C4-2B (cell line): ENCODE data around the gene TESK1.
"Not testable (repeated sequence)": the region's sequence is repeated elsewhere in the genome, so short reads cannot be mapped to it uniquely, and the experiment has no call there.

Source experiments
- H3K27ac ChIP-seq: fragments of 450-650 bp; 2 replicates; pipeline ENCODE4 v1.5.1; 2017
- CTCF ChIP-seq: fragments of 450-650 bp; conservative IDR thresholded peaks from 2 replicates; pipeline ENCODE4 v1.5.1; 2017; ENCODE audit warnings: mild to moderate bottlenecking
- ZFX ChIP-seq: fragments of 450-650 bp; IDR thresholded peaks from 2 replicates; pipeline ENCODE4 v1.6.1; 2017

The TESK1 gene

GRCh38 chr9:35569206-35569605 is 35.9 kb upstream of the TESK1 start:
- TF ChIP-seq ZFX, result no peak
- TF ChIP-seq CTCF, result no peak
- no peak overlapping the region for H3K27ac ChIP-seq

DNA sequence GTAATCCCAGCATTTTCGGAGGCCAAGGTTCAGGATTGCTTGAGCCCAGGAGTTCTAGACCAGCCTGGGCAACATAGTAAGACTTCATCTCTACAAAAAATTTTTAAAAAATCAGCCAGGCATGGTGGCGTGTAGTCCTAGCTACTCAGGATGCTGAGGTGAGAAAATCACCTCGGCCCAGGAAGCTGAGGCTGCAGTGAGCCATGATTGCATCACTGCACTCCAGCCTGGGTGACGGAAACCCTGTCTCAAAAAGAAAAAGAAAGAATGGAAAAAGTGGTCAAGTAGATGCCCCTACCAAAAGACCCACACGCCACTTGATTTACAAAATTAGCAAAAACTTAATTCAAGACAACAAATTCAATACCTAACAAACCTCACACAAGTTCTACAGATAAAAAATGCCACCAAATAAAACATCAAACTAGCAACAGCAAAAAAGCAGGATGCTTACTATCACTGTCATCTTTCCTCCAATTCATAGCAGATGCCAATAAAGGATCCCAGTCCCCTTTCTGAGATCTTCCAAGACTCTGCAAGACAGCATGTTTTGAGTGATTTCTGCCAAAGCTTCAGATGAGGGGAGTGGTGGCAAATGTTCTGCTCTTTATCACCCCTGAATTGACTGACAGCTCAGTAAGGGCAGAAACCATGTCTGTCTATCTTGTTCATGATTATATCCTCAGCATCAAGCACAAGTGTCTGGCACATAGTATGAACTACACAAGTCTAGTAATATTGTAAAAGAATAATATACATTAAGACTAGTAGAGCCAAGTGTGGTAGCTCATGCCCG is 34.2 kb upstream of the TESK1 start:
- no peak overlapping the region for H3K27ac ChIP-seq
- TF ChIP-seq CTCF (no peak), ZFX (no peak)

DNA sequence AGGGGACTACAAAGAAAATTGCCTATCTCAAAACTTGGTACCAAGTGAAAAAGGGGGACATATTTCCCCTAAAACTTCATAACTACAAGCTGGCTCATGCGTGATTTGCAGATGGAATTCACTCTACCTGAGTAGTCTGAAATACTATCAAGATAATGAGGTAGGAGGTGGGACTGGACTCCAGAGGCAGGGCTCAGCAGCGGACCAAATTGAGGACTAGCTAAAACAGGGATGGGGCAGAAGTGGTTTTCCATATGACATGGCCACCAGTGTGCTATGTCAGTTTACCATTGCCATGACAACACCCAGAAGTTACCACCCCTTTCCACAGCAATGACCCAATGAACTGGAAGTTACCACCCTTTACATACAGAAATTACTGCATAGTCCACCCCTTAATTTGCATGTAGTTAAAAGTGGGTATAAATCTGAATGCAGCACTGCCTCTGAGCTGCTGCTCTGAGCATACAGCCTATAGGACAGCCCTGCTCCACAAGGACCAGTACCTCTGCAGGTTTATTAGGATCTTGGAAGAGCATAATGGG is 30.4 kb upstream of the TESK1 start:
- H3K27ac ChIP-seq, result no peak overlapping the region

DNA sequence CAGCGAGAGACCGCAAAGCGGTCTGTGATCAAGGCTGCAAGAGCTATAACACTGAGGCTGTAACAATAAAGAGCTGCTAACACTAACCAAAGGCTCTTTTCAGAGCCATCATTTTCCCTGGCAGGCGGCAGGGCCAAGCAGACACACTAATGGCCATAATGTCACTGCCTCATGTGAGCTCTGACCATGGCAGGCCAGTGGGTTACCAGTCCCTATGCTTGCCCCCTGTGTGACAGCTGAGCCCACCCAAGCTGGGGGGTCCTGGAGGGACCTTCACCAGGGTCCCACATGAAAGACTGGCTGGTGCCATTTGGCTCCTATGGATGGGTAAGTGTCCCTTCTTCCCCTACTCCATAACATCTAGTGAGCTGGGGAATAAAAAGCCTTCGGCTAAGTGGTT is 29.6 kb upstream of the TESK1 start:
- no peak for TF ChIP-seq ZFX
- TF ChIP-seq CTCF, result no peak
- no peak overlapping the region for H3K27ac ChIP-seq

More for the DNA sequence above, 30.4 kb upstream of the TESK1 start:
- TF ChIP-seq ZFX (no peak), CTCF (no peak)

DNA sequence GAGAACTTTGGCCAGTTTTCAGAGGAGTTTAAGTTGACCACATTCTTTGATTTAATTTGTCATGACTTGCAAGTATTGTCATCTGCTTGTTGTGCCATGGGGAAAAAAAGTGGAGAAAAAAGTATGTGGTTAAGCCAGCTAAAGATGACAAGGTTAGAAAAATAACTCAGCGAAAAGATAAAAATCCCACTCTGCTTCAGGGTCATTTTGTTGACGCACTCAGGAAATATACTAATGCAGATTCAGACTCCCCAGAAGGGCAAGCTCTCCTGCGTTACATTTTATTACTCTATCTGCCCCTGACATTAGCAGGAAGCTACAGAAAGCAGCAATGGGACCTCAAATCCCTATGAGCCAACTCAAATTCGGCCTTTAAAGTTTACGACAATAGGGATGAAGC is 27.6 kb upstream of the TESK1 start:
- H3K27ac ChIP-seq, result no peak overlapping the region
- TF ChIP-seq ZFX, result no peak
- TF ChIP-seq CTCF, result no peak

DNA sequence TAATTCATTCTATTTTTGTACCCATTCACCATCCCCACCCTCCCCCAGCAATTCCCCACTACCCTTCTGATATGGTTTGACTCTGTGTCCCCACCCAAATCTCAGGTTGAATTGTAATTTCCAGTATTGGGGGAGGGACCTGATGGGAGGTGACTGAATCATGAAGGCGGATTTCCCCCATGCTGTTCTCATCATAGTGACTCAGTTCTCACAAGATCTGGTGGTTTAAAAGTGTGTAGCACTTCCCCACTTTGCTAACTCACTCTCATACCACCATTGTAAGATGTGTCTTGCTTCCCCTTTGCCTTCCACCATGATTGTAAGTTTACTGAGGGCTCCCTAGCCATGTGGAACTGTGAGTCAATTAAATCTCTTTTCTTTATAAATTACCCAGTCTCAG is 25.9 kb upstream of the TESK1 start:
- no peak overlapping the region for H3K27ac ChIP-seq
- TF ChIP-seq ZFX (no peak), CTCF (no peak)

- not testable (repeated sequence) for H3K27ac ChIP-seq
- TF ChIP-seq CTCF, result peak; percentile 23; the same call in 1 of the 2 replicates
Observed at GRCh38 chr9:35579659-35580227, 25.3 kb upstream of the TESK1 start.

GRCh38 chr9:35583521-35583920 is 21.5 kb upstream of the TESK1 start:
- H3K27ac ChIP-seq, result not testable (repeated sequence)

GRCh38 chr9:35584681-35585080 is 20.4 kb upstream of the TESK1 start:
- not testable (repeated sequence) for H3K27ac ChIP-seq

GRCh38 chr9:35588506-35588905 is 16.6 kb upstream of the TESK1 start:
- not testable (repeated sequence) for H3K27ac ChIP-seq
